Stomach (tissue), 9 donors: ENCODE data around the gene ENOX1. TPM values are rescaled to one million over a fixed set of nuclear protein-coding genes. Genes with fewer than 3 reads are reported as not detected.

Source experiments
- DNase-seq, 2 donors: peaks; one replicate each; pipeline versions ENCODE4 v3.0.0 to v3.0.0-alpha.2; 2013 to 2019
- H3K27ac ChIP-seq, 5 donors: fragments of 200-600 bp in 4 of 5; sonication (generic) in 4 of 5; one replicate each; pipeline ENCODE4 v1.5.1; 2013 to 2019; ENCODE audit warnings: mild to moderate bottlenecking in 1 of 5, moderate library complexity in 1 of 5
- H3K27me3 ChIP-seq, 3 donors: fragments of 200-600 bp; sonication (generic); one replicate each; pipeline ENCODE4 v1.5.1; 2017 to 2019; ENCODE audit warnings: mixed run types in 1 of 3
- H3K36me3 ChIP-seq, 4 donors: fragments of 200-600 bp; sonication (generic); 1 replicate in 3 of 4; 2 replicates in 1 of 4; pipeline ENCODE4 v1.5.1; 2016 to 2019
- H3K4me1 ChIP-seq, 4 donors: fragments of 200-600 bp; sonication (generic); one replicate each; pipeline ENCODE4 v1.5.1; 2016 to 2019
- H3K4me3 ChIP-seq, 4 donors: fragments of 200-600 bp; sonication (generic) in 3 of 4; one replicate each; pipeline ENCODE4 v1.5.1; 2016 to 2019; ENCODE audit warnings: mild to moderate bottlenecking in 1 of 4
- H3K9me3 ChIP-seq, 4 donors: fragments of 200-600 bp; sonication (generic); one replicate each; pipeline ENCODE4 v1.5.1; 2016 to 2019
- EP300 ChIP-seq: sonication (generic); formaldehyde crosslinking; IDR thresholded peaks from one replicate; pipeline ENCODE4 v1.6.1; 2017; ENCODE audit warnings: antibody characterized with exemption
- POLR2A ChIP-seq, 4 donors: fragments of 450-650 bp; IDR thresholded peaks; one replicate each; pipeline ENCODE4 v1.6.1; 2016; ENCODE audit warnings: antibody characterized with exemption in 4 of 4, control low read depth in 2 of 4, mild to moderate bottlenecking in 1 of 4, moderate library complexity in 1 of 4
- POLR2AphosphoS5 ChIP-seq, 3 donors: sonication (generic); formaldehyde crosslinking; IDR thresholded peaks; one replicate each; pipeline ENCODE4 v1.6.1; 2016; ENCODE audit warnings: antibody characterized with exemption in 3 of 3
- WGBS, 5 donors: extraction: QIAGEN DNeasy Blood & Tissue Kit in 3 of 5; methylation state at CpG; one replicate each; pipeline versions ENCODE4 v1.1.5 to v1.1.7; 2013 to 2018; 5-methylcytosine and 5-hydroxymethylcytosine counted together
- intact Hi-C: fragments of 100-400 bp; cut with DNase I; formaldehyde crosslinking; loops from one replicate; pipeline ENCODE4 v1.15.1; 2023; ENCODE audit warnings: low total_unique reads
- polyA plus RNA-seq, 3 donors: library from polyadenylated mRNA; stranded (reverse); fragments of 200-250 nt; gene quantifications; one replicate each; pipeline ENCODE4 v1.2.3, GENCODE V29; 2013
- total RNA-seq, 5 donors: library from RNA; depleted of rRNA; stranded (reverse); fragments of >200 nt; gene quantifications; one replicate each; pipeline versions ENCODE4 v1.1.0 to v1.2.3, GENCODE V29; 2014 to 2016
- TF ChIP-seq, protein P1 (sequence below), 7 experiments: fragments of 450-650 bp in 4 of 7; fragments of 200-600 bp in 3 of 7; sonication (generic) in 3 of 7; IDR thresholded peaks; one replicate each; pipeline ENCODE4 v1.5.1; 2016 to 2019; ENCODE audit warnings: antibody characterized with exemption in 7 of 7, control low read depth in 2 of 7, mild to moderate bottlenecking in 1 of 7
- donor health status: healthy with polysubstance abuse.
- donor health status: Bipolar disorder and iron deficiency.
- donor health status: healthy.

Gene ENOX1
- total and polyA plus RNA-seq, 8 donors, result 0.46 to 6.2 (median 1.4) TPM; not detected in 1

DNA sequence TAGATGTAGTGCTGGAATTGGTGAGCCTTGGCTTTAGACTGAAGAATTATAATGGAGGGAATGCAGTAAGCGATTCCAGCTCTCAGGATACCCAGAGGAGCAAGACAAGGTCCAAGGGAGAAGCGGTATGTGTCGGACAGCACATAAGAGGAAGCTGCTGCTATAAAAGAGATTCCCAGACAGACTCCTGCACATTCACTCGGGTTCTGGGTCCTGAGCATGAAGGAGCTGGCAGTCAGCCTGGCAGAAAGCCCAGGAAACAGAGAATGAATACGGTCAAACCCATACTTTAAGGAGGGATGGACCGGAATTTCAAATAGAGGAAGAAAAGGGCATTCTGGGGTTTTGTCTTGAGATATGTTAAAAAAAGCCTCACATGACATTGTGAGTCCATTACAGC lies 455.1 kb downstream of the ENOX1 start:
- DNase-seq, result peak in 1 of 2 donors; percentile 48
- H3K4me1 ChIP-seq, result peaks cover 0 to 5% (median 2%) of the 10 kb centered on the region in 4 donors
- WGBS, 5 donors, result 54 to 67% (median 62%) methylated on average over 6 of the region's 6 CpGs
- H3K27ac ChIP-seq, result no peak overlapping the region
- no peaks in the 10 kb centered on the region for H3K27me3 ChIP-seq
- no peaks in the 10 kb centered on the region for H3K9me3 ChIP-seq
- TF ChIP-seq POLR2AphosphoS5 (IDR thresholded peaks at IDR 0.05), result no peak
- TF ChIP-seq EP300, result no peak
- TF ChIP-seq, protein P1, sequence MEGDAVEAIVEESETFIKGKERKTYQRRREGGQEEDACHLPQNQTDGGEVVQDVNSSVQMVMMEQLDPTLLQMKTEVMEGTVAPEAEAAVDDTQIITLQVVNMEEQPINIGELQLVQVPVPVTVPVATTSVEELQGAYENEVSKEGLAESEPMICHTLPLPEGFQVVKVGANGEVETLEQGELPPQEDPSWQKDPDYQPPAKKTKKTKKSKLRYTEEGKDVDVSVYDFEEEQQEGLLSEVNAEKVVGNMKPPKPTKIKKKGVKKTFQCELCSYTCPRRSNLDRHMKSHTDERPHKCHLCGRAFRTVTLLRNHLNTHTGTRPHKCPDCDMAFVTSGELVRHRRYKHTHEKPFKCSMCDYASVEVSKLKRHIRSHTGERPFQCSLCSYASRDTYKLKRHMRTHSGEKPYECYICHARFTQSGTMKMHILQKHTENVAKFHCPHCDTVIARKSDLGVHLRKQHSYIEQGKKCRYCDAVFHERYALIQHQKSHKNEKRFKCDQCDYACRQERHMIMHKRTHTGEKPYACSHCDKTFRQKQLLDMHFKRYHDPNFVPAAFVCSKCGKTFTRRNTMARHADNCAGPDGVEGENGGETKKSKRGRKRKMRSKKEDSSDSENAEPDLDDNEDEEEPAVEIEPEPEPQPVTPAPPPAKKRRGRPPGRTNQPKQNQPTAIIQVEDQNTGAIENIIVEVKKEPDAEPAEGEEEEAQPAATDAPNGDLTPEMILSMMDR (IDR thresholded peaks at IDR 0.05), result no peak
- no peak for TF ChIP-seq POLR2A (IDR thresholded peaks at IDR 0.05)
- H3K36me3 ChIP-seq, result no peaks in the 10 kb centered on the region
- intact Hi-C loops, result no loop called here
- H3K4me3 ChIP-seq, result no peak overlapping the region

DNA sequence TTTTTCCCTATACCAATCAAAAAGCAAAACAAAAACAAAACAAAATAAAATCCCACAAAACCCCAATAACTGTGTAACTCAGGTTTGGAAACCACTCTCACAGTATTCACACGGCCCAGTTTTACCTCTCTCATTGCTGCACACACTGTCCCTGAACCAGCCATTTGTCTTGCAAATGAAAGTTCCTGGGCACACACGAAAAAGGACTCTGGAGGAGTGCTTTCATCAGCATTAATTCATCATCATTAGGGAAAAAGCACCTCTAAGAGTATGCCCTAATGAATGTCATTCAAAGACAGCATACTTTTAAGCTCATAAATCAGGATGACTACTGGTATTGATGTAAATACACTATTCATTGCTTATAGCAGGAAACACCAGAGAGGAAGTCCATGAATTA lies 457.1 kb downstream of the ENOX1 start:
- Histone ChIP-seq H3K9me3 (no peaks in the 10 kb centered on the region), H3K4me1 (peaks cover 0 to 5% (median 2%) of the 10 kb centered on the region in 4 donors), H3K27ac (no peak overlapping the region), H3K4me3 (no peak overlapping the region), H3K27me3 (no peaks in the 10 kb centered on the region), H3K36me3 (no peaks in the 10 kb centered on the region)
- TF ChIP-seq POLR2AphosphoS5 (IDR thresholded peaks at IDR 0.05), result no peak
- TF ChIP-seq POLR2A (IDR thresholded peaks at IDR 0.05), result no peak
- no peak for TF ChIP-seq EP300
- TF ChIP-seq, protein P1 (IDR thresholded peaks at IDR 0.05), result no peak
- intact Hi-C loops, result no loop called here
- 59 to 88% (median 83%) methylated on average over 2 of the region's 2 CpGs for WGBS, 5 donors
- DNase-seq, result no peak

DNA sequence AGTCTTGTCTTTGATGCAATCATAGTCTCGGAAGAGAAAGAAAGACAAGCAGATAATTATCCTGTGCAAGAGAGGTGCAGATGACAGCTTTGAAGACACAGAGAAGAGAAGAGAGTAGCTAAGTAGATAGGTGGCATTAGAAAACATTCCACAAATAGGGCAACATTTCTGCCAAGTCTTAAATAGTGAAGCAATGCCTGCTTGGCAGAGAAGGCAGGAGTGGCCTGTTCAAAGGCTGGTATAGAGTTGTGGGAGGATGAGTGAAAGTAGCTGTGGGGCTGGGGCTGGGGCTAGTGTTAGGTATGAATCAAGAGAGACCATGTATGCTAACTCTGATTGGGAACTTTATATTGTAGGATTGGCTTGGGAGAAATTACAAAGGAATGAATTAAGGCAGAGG lies 457.9 kb downstream of the ENOX1 start:
- 92 to 97% (median 96%) methylated on average over 1 of the region's 1 CpG for WGBS, 5 donors
- Histone ChIP-seq H3K4me3 (no peak overlapping the region), H3K27ac (no peak overlapping the region), H3K36me3 (no peaks in the 10 kb centered on the region), H3K4me1 (peaks cover 0 to 5% (median 2%) of the 10 kb centered on the region in 4 donors), H3K27me3 (no peaks in the 10 kb centered on the region), H3K9me3 (no peaks in the 10 kb centered on the region)
- TF ChIP-seq EP300 (no peak), POLR2A (IDR thresholded peaks at IDR 0.05) (no peak), POLR2AphosphoS5 (IDR thresholded peaks at IDR 0.05) (no peak)
- TF ChIP-seq, protein P1 (IDR thresholded peaks at IDR 0.05), result no peak
- no peak for DNase-seq
- intact Hi-C loops, result no loop called here

DNA sequence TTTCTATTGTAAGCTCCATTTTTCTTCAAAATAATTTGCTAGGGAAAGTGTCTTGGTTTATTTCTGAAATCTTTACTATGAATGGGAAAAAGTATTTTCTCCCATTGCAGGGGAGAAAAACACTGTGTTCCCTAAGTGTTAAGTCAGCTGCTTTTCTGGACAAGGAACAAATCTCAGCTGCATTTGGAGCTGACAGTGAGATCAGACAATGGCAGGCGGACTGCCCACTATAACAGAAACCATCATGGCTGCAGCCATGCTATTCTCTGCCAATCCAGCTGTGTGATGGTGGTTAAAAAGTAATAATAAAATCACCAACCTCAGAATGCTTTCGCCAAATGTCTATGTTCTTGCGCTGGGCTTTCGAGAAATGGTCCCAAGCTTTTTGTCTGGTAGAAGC lies 460.7 kb downstream of the ENOX1 start:
- WGBS, 5 donors, result 95 to 98% (median 96%) methylated on average over 4 of the region's 4 CpGs
- Histone ChIP-seq H3K4me3 (no peak overlapping the region), H3K27ac (no peak overlapping the region), H3K4me1 (no peaks in the 10 kb centered on the region), H3K27me3 (no peaks in the 10 kb centered on the region), H3K36me3 (no peaks in the 10 kb centered on the region), H3K9me3 (no peaks in the 10 kb centered on the region)
- intact Hi-C loops, result no loop called here
- no peak for TF ChIP-seq POLR2AphosphoS5 (IDR thresholded peaks at IDR 0.05)
- TF ChIP-seq, protein P1 (IDR thresholded peaks at IDR 0.05), result no peak
- TF ChIP-seq EP300, result no peak
- TF ChIP-seq POLR2A (IDR thresholded peaks at IDR 0.05), result no peak
- DNase-seq, result no peak
